GM19324 (cell line): ENCODE results near the gene MTHFR.

Experiments
- ATAC-seq: cut with Tn5 transposase; IDR thresholded peaks from one replicate; pipeline ENCODE4 v1.9.1; 2021; ENCODE audit warnings: mild to moderate bottlenecking, moderate library complexity; ENCODE audit not compliant: unreplicated experiment, low FRiP score

Gene MTHFR

DNA sequence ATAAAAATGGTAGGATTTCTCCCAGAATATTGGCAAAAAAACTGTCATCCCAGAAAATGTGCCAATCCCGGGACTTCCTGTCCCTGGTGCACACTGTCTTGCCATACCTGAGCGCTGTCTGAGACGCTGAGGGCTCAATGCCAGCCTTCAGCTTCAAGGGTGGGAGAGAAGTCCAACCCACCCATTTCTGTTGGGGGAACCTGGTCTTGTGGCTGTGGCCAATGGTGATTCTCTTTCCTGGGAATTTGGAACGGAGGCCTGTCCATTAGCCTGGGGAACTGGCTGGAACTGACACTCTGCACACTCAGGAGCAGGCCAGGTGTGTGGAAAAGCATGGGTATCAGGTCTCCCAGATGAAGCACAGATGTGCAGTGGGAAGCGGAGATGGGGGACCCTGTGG lies 6.7 kb downstream of the MTHFR start:
- ATAC-seq, result no peak

DNA sequence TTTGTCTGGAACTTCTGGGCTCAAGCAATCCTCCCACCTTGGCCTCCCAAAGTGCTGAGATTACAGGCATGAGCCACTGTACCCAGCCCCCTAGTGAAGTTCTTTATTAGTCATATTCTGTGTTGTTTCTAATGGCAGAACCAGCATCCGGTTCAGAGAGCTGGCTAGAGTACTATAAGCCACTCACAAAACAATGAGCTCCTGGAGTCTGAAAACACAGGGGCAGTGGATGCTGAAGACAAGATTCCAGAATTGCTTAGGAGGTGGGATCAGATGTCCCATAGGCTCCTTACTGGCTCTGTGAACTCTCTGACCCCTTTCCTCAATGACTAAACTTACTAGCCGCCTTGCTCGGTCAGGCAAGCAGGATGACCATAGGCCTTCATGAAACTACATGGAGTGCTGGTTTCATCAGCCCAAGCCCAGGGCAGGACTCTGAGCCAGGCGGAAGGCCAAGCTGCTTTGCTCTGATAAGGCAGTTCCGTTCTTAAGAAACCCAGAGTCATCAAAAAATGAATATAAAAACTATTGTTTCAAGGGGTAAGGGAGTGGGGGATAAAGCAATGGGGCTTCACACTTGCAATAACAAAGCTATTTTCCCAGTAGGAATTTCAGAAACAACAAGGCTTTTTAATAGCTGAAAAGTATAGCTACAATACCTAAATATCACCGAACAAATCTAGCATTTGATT lies 8.1 kb downstream of the MTHFR start:
- no peak for ATAC-seq

DNA sequence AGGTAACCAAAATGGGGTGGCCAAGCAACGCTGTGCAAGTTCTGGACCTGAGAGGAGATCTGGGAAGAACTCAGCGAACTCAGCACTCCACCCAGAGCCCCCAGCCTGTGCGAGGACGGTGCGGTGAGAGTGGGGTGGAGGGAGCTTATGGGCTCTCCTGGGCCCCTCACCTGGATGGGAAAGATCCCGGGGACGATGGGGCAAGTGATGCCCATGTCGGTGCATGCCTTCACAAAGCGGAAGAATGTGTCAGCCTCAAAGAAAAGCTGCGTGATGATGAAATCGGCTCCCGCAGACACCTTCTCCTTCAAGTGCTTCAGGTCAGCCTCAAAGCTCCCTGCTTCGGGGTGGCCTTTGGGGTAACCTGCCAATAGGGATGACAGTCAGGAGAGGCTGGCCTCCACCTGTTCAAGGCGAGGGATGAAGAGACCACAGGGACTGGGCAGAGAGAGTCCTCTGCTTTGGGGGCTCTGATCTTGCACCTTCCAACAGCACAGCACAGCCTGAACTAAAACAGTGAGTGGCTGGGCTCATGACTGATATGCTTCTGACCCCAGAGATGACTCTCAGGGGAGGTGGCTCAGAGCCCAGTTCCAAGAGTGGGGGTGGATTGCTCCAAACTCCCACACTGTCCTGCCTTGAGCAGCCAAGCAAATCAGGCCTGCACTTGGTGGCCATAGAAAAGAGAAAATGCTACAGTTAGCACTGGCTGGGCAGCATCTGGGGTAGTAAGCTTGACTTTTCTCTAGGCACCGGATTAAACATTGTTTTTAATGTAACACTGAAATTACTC lies 9.5 kb downstream of the MTHFR start:
- ATAC-seq, result no peak

GRCh38 chr1:11795238-11795890 lies 10.4 kb downstream of the MTHFR start:
- ATAC-seq, result no peak

- ATAC-seq, result no peak
Observed at GRCh38 chr1:11794446-11795237, 11.1 kb downstream of the MTHFR start.

- ATAC-seq, result no peak
Observed at GRCh38 chr1:11793819-11794218, 11.9 kb downstream of the MTHFR start.

DNA sequence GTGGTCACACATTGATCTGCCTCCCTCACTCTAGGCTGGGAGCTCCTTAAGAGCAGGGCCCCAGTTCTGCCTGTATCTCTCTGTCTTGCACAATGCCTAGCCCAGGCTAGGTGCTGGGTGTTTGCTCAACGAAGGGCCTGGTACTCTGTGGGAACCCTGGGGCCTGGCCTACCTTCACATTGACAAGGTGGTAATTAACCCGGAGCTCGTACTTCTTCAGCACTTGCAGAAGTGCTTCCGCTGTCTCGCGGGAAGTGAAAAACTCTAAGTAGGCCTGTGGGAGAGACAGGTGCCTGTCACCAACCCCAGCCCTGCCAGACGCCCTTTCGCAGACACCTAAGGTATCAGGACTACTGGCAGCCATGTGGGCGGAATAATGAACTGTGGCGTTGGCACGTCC lies 13.7 kb downstream of the MTHFR start:
- no peak for ATAC-seq

DNA sequence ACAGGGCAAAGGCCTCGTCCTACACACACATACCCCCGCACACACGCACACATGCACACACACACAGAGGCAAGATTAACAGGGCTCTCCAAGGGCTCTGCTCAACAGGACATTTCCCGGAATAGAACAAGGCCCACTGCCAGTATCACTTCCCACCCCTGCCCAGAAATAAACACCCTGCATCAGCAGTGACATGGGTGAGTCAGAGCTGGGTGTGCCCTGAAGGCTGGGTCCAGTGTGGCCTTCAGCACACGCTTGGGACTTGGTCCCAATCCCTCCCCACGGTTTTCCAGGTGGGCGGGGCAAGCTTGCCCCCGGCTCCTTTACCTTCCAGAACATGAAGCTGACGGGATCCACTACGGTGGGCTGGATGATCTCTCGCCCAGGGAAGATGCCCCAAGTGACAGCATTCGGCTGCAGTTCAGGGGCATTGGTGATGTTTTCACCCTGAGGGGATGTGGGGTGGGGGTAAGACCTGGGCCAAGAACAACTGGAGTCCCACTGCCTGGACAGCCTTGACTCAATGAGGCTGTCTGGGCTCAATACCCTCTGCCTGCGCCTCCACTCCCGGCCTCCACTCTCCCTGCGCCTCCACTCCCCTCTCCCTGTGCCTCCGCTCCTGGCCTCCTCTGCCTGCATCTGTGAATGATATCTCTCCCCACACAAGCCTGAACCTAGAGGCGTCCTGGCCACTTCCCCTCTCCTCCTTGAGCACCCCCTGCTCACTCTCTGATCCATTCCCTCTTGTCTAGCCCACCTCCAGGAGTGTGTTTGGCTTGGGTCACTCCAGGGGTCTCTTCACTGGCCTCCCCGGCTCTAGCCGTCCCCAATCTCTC lies 14.7 kb downstream of the MTHFR start:
- no peak for ATAC-seq

- ATAC-seq, result no peak
Observed at GRCh38 chr1:11790101-11790879, 15.5 kb downstream of the MTHFR start.

DNA sequence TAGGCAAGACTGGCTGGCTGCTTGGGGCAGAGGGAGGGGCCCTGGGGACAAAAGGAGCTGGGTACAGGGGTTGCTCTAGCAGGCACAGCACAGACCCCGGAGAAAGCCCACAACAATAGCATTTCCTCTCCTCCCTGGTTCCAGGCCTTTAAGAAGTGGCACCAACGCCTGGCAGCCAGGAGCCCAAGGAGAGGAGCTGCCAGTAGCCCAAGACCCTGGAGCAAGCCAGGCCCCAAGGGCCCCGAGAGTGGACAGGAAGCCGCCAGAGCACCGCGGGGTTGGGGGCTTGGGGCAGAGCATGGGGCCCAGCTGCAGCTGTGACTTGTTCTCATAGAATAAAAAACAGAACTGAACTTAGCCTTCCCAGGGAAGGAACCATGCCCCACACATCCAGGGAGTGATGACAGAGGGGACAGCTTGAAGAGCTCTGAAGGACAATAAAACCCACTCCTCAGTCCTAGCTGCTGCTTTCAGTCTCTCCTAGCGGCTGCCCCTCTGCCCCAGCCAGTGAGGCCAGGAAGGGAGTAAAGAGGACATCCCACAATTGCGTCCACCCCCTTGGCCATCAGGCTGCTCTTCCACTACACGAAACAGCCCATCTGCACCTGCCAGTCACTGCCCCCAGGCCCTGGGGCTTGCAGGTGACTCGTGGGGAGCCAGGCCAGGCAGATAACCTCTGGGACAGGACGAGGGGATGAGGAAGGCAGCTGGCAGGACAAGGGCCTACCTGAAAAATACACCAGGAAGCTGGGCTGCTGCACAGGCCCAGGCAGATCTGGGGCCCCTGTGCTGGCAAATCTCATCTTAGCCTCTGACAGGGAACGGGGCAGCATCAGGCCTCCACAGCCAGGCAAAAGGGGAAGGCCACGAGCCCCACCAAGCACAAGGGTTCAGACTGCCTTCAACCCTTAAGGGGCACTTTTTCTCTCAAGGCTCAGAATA lies 16.4 kb downstream of the MTHFR start:
- no peak for ATAC-seq

DNA sequence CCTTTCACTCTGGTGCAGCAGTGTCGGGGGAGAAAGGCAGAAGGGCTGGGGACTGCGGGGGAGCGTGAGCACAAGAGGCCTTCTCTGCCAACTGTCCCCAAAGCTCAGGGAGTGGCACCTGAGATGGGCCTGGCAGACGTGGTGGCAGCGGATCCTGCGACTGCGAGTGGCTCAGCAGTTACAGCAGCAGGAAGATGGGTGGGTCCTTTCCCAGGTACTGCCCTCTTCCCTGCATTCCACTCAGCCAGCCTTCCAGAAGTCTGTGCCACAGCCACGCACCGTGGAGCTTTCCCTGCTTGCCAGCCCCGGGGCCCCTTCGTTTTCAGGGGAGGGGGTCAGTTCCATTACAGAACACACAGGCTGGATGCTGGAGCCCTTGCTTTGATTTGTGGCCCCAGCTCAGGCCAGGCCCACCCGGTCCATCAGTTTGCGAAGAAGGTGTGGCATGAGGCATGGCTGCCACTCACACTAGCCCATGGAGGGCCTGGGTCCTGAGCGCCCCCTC lies 17.2 kb downstream of the MTHFR start:
- ATAC-seq, result no peak

DNA sequence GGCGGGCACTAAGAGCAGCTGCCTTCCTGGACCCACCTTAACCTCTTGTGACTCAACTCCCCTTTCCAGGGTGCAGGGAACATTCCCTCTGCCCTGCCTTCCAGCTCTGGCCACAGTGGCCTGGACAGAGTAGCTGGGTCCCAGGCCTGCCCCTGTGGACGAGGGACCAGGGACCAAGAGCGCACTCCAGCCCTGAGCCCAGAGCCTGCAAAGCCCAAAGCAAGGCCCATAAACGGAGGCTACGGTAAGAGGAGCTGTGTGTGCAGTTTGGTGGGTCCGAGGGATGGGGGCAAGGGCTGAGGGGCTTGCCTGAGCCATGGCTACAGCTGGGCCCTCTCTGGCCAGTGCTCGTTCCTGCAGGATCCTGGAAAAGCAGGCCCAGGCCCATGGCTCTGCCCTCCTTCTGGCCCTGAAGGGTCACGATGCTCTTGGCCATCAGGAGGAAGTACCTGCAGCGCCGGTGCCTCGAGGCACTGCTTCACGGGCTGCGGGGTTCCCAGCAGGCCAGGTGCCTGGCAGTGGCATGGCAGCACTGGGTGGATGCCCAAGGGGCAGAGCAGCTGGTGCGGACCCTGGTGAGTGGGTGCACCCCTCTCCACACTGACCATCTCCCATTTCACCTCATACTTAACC lies 17.8 kb downstream of the MTHFR start:
- ATAC-seq, result no peak

DNA sequence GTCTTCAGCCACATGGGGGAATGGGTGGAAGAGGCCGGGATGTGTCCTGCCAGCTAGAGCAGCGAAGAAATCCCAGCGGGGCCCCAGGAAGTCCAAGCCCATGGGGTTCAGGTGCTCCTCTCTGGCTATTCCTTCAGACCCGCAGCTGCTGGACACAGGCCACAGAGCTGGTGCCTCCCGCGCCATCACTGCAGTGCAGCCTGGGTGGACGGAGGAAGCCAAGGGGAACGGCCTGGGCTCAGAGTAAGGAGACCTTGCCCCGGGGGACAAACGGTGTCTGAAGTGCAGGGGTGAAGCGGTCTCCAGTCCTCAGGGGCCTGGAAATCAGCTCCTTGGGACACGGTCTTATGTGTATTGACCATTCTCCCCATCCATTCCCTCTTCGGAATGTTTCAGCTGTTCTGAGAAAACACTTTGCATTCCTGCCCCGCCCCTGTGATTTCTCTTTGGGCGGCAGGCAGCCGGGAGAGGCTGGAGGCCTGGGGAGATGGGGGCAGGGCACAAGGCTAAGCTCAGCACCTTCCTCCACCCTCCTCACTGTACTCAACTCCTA lies 18.4 kb downstream of the MTHFR start:
- ATAC-seq, result no peak

DNA sequence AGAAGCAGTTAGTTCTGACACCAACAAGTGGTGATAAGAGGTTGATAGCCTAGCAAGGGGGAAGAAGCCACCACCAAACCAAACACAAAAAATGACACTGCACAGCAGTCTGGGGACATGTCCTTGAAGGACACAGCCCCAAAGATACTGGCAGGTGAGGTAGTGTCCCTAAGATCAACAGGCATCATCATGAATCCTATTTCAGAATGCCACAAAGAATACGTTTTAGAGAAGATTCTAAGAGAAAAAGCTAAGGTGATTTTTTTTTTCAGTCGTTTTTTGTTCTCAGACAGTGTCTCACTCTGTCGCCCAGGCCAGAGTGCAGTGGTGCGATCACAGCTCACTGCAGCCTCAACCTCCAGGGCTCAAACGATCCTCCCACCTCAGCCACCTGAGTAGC lies 19.6 kb downstream of the MTHFR start:
- ATAC-seq, result no peak

- no peak for ATAC-seq
Observed at GRCh38 chr1:11784993-11785769, 20.6 kb downstream of the MTHFR start.

DNA sequence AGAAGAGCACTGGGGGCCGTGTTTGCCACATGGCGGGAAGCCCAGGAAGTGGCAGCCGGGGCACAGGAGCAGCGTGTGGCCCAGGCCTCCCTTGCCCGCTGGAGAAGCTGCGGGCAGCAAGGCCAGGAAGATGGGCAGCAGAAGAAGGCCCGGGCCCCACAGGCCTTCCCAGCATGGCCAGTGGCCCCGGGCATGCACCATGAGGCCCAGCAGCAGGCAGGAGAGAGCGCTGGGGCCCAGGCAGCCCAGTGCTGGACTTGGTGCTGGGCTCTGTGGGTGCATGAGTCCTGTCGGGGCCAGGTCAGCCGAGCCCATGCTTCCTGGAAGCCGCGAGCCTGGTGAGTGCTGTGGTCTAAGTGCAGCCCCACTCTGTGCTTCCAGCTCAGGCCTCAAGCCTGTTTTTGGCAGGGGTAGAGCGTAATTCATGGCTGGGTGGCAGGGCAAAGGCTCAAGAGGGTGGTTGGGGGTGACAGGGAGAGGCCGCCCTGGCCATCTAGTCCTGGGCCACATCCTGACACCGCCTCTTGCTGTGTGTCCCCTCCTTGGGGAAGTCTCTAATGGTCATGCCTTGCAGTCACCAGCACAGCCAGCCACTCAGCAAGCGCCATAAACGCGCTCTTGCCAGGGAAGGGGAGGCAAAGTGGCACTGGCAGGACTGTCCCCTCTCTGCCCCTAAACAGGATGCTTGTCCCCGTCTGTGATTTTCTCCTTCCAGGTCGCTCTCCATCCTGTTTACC lies 21.3 kb downstream of the MTHFR start:
- ATAC-seq, result no peak
